Keratinocyte (primary cell): ENCODE data around the gene NCR1. TPM values are rescaled to one million over a fixed set of nuclear protein-coding genes. Genes with fewer than 3 reads are reported as not detected.
"Not testable (repeated sequence)": the region's sequence is repeated elsewhere in the genome, so short reads cannot be mapped to it uniquely, and the experiment has no call there.

Experiments used
- DNase-seq: peaks from one replicate; pipeline ENCODE4 v3.0.0-alpha.2; 2011; ENCODE audit warnings: low read depth, missing footprints, low spot score
- FAIRE-seq: peaks from 2 replicates; lab custom pipeline; 2011; peaks lifted over from hg19 to GRCh38; lab: Jason Lieb, UNC
- H2AFZ ChIP-seq: 2 replicates; pipeline ENCODE4 v1.6.0; 2012; ENCODE audit warnings: low read length, control low read depth, inconsistent platforms; ENCODE audit not compliant: control insufficient read depth
- H3K27ac ChIP-seq: 2 replicates; pipeline ENCODE4 v1.5.1; 2011; ENCODE audit warnings: low read length; ENCODE audit not compliant: control insufficient read depth, insufficient read depth
- H3K27me3 ChIP-seq: 3 replicates; pipeline ENCODE4 v1.6.0; 2011; ENCODE audit warnings: low read length; ENCODE audit not compliant: control insufficient read depth, insufficient read depth; ENCODE audit errors: extremely low read depth
- H3K36me3 ChIP-seq, 2 experiments: 2 replicates in 1 of 2; 3 replicates in 1 of 2; pipeline ENCODE4 v1.5.1; 2011; ENCODE audit warnings: low read length in 2 of 2, mild to moderate bottlenecking in 1 of 2; ENCODE audit not compliant: control insufficient read depth in 2 of 2, insufficient read depth in 2 of 2; ENCODE audit errors: extremely low read depth in 1 of 2
- H3K4me1 ChIP-seq: 3 replicates; pipeline ENCODE4 v1.5.1; 2011; ENCODE audit warnings: low read length; ENCODE audit not compliant: control insufficient read depth, insufficient read depth; ENCODE audit errors: extremely low read depth
- H3K4me2 ChIP-seq: 3 replicates; pipeline ENCODE4 v1.6.0; 2011; ENCODE audit warnings: low read depth, low read length; ENCODE audit not compliant: control insufficient read depth, insufficient read depth; ENCODE audit errors: extremely low read depth
- H3K4me3 ChIP-seq, 3 experiments: fragments of 200-600 bp in 1 of 3; sonication (generic) in 1 of 3; 2 replicates in 2 of 3; 3 replicates in 1 of 3; pipeline ENCODE4 v1.5.1; 2011 to 2016; ENCODE audit warnings: low read length in 3 of 3, mild to moderate bottlenecking in 3 of 3, control low read depth in 2 of 3, inconsistent platforms in 1 of 3, low read depth in 1 of 3, mixed read lengths in 1 of 3, mixed run types in 1 of 3, moderate library complexity in 1 of 3; ENCODE audit not compliant: control insufficient read depth in 2 of 3, insufficient read depth in 2 of 3; ENCODE audit errors: extremely low read depth in 1 of 3
- H3K79me2 ChIP-seq: 2 replicates; pipeline ENCODE4 v1.6.0; 2012; ENCODE audit warnings: low read length; ENCODE audit not compliant: control insufficient read depth, insufficient read depth
- H3K9ac ChIP-seq: 3 replicates; pipeline ENCODE4 v1.6.0; 2011; ENCODE audit warnings: low read length; ENCODE audit not compliant: control insufficient read depth, insufficient read depth; ENCODE audit errors: extremely low read depth
- H3K9me1 ChIP-seq: 3 replicates; pipeline ENCODE4 v1.6.0; 2011; ENCODE audit warnings: low read length; ENCODE audit not compliant: control insufficient read depth, insufficient read depth; ENCODE audit errors: extremely low read depth
- H3K9me3 ChIP-seq: 2 replicates; pipeline ENCODE4 v1.5.1; 2012; ENCODE audit warnings: low read depth, low read length; ENCODE audit not compliant: control insufficient read depth
- H4K20me1 ChIP-seq: 3 replicates; pipeline ENCODE4 v1.6.0; 2011; ENCODE audit warnings: low read length; ENCODE audit not compliant: control insufficient read depth, insufficient read depth; ENCODE audit errors: extremely low read depth
- EZH2 ChIP-seq: IDR thresholded peaks from one replicate; pipeline ENCODE4 v1.6.1; 2012; ENCODE audit warnings: inconsistent platforms, mild to moderate bottlenecking, low read length, moderate library complexity
- dilution Hi-C: fragments of 300-500 bp; cut with MboI; formaldehyde crosslinking; loops from one replicate; pipeline ENCODE4 v1.7.0; 2020; ENCODE audit warnings: low sequenced_read_pairs; ENCODE audit not compliant: extremely low pct_ligation_motif_present
- polyA plus RNA-seq, 5 experiments: library from polyadenylated mRNA; depleted of rRNA in 3 of 5; stranded (reverse) in 3 of 5; stranded (forward) in 1 of 5; unstranded in 1 of 5; fragments of >200 nt; gene quantifications; 1 replicate in 1 of 5; 2 replicates in 3 of 5; 3 replicates in 1 of 5; pipeline versions ENCODE4 v1.2.1 to v1.2.3, GENCODE V29; 2011 to 2012; ENCODE audit warnings: missing spikeins in 2 of 5, low read depth in 1 of 5, low replicate concordance in 1 of 5
- TF ChIP-seq, protein P1 (sequence below), 3 experiments: IDR thresholded peaks in 1 of 3; conservative IDR thresholded peaks in 1 of 3; optimal IDR thresholded peaks in 1 of 3; 2 replicates in 2 of 3; 3 replicates in 1 of 3; pipeline versions ENCODE3 to v1.5.1; 2011; ENCODE audit warnings: low read length in 3 of 3, mild to moderate bottlenecking in 3 of 3, moderate library complexity in 2 of 3, control low read depth in 1 of 3, inconsistent platforms in 1 of 3; ENCODE audit not compliant: insufficient read depth in 2 of 3; ENCODE audit errors: extremely low read depth in 1 of 3

NCR1 gene
- polyA plus RNA-seq, 1 donor (not counting 4 experiments of a cell fraction or from before 2014, with no cell fraction given): not detected

DNA sequence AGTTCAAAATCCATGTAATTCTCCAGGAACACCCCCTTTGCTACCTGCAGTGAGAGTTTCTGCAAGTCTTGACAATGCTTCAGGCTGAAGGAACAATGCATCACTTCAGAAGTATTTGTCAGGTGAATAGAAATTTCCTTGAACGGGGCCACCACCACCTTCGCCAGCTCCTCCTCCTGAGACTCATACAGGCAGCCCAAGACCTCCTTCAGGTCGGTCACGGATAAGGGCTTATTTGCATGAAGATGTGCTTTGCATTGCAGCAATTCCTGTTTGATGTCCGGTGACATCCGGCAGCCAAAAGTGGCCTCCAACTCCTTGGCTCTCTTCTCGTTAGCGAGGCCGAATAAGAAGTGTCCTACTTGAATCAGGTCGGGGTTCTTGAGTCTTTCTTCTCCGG is 33.0 kb downstream of the NCR1 start:
- Histone ChIP-seq H3K27ac (no peak overlapping the region), H3K4me2 (no peak overlapping the region), H3K9me3 (peaks cover 4% of the 10 kb centered on the region), H3K36me3 (no peaks in the 10 kb centered on the region), H4K20me1 (no peaks in the 10 kb centered on the region), H3K4me1 (no peaks in the 10 kb centered on the region), H3K4me3 (no peak overlapping the region), H3K9me1 (no peaks in the 10 kb centered on the region), H3K79me2 (no peaks in the 10 kb centered on the region), H3K27me3 (no peaks in the 10 kb centered on the region), H2AFZ (no peak overlapping the region), H3K9ac (no peak overlapping the region)
- TF ChIP-seq, protein P1, sequence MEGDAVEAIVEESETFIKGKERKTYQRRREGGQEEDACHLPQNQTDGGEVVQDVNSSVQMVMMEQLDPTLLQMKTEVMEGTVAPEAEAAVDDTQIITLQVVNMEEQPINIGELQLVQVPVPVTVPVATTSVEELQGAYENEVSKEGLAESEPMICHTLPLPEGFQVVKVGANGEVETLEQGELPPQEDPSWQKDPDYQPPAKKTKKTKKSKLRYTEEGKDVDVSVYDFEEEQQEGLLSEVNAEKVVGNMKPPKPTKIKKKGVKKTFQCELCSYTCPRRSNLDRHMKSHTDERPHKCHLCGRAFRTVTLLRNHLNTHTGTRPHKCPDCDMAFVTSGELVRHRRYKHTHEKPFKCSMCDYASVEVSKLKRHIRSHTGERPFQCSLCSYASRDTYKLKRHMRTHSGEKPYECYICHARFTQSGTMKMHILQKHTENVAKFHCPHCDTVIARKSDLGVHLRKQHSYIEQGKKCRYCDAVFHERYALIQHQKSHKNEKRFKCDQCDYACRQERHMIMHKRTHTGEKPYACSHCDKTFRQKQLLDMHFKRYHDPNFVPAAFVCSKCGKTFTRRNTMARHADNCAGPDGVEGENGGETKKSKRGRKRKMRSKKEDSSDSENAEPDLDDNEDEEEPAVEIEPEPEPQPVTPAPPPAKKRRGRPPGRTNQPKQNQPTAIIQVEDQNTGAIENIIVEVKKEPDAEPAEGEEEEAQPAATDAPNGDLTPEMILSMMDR (optimal IDR thresholded peaks at IDR 0.05 in 1 of 3, IDR thresholded peaks at IDR 0.05 in 1 of 3, conservative IDR thresholded peaks at IDR 0.05 in 1 of 3; ENCODE audit: extremely low read depth in 1 of 3, insufficient read depth in 2 of 3, low read length in 3 of 3): no peak
- no peak for TF ChIP-seq EZH2
- FAIRE-seq (no peak), DNase-seq (no peak)
- dilution Hi-C loops: no loop called here

DNA sequence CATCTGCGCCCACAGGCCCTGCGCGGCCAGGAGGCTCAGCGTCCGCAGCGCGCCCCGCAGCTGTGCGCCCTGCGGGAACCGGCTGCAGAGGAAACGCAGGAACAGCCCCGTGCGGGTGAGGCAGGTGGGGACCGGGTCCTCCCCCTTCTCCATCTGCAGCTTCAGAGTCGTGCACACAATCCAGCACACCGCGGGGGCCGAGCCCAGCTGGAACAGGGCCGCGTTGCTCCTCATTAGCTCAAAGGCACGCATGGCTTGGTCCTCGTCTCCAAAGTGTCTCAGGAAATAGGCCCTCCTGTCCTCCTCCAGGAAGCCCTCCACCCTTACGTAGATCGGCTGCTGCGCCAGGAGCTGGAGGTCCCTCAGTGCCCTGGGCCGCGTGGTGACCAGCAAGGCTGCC is 33.6 kb downstream of the NCR1 start:
- H3K9me1 ChIP-seq, H3K4me3 ChIP-seq, H4K20me1 ChIP-seq, FAIRE-seq, dilution Hi-C loops, H2AFZ ChIP-seq, DNase-seq, H3K4me1 ChIP-seq, H3K9ac ChIP-seq, H3K27ac ChIP-seq, H3K4me2 ChIP-seq, H3K9me3 ChIP-seq, H3K27me3 ChIP-seq, H3K36me3 ChIP-seq, H3K79me2 ChIP-seq: not testable (repeated sequence)

DNA sequence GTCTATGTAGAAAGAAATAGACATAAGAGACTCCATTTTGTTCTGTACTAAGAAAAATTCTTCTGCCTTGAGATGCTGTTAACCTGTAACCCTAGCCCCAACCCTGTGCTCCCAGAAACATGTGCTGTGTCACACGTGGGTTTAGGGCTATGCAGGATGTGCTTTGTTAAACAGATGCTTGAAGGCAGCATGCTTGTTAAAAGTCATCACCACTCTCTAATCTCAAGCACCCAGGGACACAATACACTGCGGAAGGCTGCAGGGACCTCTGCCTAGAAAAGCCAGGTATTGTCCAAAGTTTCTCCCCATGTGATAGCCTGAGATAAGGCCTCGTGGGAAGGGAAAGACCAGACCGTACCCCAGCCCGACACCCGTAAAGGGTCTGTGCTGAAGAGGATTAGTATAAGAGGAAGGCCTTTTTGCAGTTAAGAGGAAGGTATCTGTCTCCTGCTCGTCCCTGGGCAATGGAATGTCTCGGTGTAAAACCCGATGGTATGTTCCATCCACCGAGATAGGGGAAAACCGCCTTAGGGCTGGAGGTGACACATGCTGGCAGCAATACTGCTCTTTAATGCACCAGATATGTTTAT is 37.9 kb downstream of the NCR1 start:
- H2AFZ ChIP-seq, H3K9ac ChIP-seq, H3K4me1 ChIP-seq, FAIRE-seq, H3K27me3 ChIP-seq, H3K9me3 ChIP-seq, H3K4me3 ChIP-seq, H4K20me1 ChIP-seq, H3K4me2 ChIP-seq, H3K27ac ChIP-seq, dilution Hi-C loops, H3K9me1 ChIP-seq, H3K36me3 ChIP-seq, H3K79me2 ChIP-seq, DNase-seq: not testable (repeated sequence)
